A549 (cell line): ENCODE data around the gene BTN2A1.

Experiments used
- HEYL ChIP-seq: fragments of 250-450 bp; sonication (Bioruptor Pico); IDR thresholded peaks from 2 replicates; pipeline ENCODE4 v1.8.0; 2021; ENCODE audit warnings: mild to moderate bottlenecking, moderate library complexity
- POLR2AphosphoS2 ChIP-seq: conservative IDR thresholded peaks from 2 replicates; pipeline ENCODE4 v1.6.1; 2012; ENCODE audit warnings: low read length, improper control_type of control experiment, inconsistent platforms
- TF ChIP-seq, protein P1 (sequence below): fragments of >200 bp; sonication (Bioruptor Twin); formaldehyde crosslinking; IDR thresholded peaks from 3 replicates; pipeline ENCODE4 v1.5.1; 2016

GRCh38 chr6:26414281-26414680 lies 43.5 kb upstream of the BTN2A1 start:
- TF ChIP-seq POLR2AphosphoS2 (no peak), HEYL (CRISPR knock-in tag) (no peak)
- TF ChIP-seq, protein P1, sequence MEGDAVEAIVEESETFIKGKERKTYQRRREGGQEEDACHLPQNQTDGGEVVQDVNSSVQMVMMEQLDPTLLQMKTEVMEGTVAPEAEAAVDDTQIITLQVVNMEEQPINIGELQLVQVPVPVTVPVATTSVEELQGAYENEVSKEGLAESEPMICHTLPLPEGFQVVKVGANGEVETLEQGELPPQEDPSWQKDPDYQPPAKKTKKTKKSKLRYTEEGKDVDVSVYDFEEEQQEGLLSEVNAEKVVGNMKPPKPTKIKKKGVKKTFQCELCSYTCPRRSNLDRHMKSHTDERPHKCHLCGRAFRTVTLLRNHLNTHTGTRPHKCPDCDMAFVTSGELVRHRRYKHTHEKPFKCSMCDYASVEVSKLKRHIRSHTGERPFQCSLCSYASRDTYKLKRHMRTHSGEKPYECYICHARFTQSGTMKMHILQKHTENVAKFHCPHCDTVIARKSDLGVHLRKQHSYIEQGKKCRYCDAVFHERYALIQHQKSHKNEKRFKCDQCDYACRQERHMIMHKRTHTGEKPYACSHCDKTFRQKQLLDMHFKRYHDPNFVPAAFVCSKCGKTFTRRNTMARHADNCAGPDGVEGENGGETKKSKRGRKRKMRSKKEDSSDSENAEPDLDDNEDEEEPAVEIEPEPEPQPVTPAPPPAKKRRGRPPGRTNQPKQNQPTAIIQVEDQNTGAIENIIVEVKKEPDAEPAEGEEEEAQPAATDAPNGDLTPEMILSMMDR = no peak
